HG03039 (cell line): ENCODE results near the gene PPP2R2B.
"Not testable (repeated sequence)": the region's sequence is repeated elsewhere in the genome, so short reads cannot be mapped to it uniquely, and the experiment has no call there.

Experiments
- ATAC-seq: cut with Tn5 transposase; IDR thresholded peaks from one replicate; pipeline ENCODE4 v1.9.1; 2021; ENCODE audit warnings: mild to moderate bottlenecking, moderate library complexity; ENCODE audit not compliant: unreplicated experiment

PPP2R2B gene

DNA sequence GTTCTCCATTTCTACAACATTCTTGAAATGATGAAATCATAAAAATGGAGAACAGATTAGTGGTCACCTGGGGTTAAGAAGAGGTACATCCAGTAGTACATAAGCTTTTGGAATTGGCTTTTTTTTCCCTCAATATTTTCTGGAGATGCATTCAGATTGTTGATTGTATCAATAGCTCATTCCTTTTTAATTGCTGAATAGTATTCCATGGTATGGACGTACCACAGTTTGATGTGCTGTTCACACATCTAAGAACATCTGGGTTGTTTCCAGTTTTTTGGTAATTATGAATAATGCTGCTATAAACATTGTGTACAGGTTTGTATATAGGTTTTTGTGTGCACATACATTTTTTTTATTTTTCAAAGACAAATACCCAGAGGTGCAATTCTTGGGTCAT lies 130.0 kb downstream of the PPP2R2B start:
- no peak for ATAC-seq

DNA sequence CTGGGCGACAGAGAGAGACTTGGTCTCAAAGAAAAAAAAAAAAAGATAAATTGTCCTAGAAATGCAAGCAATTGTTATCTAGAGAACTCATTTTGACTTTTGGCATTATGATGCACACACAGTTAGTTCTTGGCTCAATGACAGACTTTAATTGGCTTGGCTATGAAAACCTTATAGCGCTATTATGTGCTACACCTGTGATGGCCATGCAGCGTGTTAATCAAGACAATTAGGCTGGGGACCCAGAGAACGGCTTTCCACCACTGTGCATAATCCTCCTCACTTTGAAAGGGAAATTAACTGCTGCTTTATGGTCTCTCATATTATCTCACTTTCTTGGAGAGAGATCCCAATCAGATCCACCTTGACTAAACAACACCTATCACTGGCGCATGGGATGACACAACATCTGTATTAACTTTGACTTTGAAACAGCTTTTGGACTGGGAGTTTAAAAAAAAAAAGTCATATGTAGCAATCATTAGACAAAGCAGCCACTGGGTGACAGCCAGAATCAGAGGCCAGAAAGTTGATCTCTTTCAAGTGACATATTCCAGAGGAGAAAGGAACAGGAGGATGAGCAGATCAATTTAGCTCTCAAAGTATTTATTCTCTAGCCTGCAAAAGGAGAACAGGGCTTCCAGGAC lies 132.5 kb downstream of the PPP2R2B start:
- ATAC-seq, result no peak

DNA sequence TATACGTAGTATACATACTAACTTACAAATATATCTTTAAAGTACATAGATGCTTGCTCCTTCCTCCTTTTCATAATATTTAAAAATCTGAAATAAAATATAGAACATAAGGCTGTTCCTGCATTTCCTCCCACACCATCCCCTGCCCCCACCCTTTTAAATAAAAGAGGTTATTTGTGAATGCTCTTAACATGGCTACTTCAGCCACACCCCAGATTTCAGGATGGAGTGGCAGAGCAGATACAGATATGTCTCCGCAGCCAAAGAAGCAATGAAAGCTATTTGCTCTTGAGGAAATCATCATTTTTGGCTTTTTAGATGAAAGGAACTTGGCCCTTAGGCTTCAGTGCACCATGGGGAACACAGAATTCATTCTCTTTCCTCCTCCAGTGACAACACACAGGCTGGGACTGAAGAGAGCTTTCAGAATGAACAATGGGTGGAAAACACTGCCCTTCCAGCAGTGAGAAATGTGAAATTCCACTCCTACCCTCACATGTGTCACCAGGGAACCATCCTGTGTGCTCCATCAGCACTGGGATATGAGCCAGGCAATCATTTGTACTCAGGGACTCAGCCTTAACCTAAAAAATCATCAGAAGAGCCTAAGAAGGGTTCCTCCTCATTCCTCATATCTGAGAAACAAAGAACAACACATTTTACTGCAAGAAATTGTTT lies 134.3 kb downstream of the PPP2R2B start:
- ATAC-seq, result no peak

DNA sequence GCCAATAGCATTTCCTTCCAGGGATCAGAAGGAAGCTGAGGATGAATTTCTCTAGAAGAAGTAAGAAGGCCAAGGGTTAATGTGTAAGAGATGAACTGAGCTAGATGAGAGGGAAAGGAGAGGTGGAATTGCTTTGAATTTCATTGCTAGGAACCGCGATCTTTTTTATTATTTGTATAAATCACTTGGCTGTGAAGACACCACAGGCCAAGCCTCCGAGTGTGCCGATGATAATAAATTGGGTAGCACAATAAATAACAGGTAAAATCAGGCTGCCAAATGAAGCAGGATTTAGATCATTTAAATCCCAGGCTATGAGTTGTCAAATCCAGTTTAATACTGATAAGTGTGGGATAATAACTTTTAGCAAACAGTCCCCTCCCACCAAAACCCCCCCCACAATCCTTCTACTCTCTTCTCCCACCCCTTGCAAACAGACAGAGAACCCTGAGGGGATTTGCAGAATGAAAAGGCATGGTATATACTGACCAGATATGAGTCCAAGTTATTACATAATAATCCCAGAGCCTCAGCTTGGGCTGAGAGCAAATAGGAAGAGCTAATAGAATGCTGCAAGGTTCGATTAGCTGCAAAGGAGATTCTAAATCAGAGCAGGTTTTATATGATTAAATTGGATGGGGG lies 143.5 kb downstream of the PPP2R2B start:
- no peak for ATAC-seq

DNA sequence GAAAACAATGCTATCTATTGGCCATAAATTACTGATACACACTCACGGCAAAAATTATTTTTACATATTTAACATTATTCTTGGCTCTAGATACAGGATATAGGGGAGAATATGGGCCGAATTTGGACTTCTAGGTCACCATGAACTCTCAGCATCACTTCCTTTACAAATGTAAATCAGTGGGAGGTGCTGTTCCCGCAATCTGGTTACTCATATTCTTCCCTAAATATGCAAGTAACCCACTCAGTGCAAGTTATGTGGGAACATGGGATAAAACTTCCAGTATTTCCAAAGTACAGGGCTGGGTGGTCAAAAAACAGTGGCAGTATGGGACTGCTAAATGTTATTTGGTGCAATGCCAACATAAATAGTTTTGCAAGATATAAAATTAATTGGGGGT lies 145.6 kb downstream of the PPP2R2B start:
- ATAC-seq, result no peak

DNA sequence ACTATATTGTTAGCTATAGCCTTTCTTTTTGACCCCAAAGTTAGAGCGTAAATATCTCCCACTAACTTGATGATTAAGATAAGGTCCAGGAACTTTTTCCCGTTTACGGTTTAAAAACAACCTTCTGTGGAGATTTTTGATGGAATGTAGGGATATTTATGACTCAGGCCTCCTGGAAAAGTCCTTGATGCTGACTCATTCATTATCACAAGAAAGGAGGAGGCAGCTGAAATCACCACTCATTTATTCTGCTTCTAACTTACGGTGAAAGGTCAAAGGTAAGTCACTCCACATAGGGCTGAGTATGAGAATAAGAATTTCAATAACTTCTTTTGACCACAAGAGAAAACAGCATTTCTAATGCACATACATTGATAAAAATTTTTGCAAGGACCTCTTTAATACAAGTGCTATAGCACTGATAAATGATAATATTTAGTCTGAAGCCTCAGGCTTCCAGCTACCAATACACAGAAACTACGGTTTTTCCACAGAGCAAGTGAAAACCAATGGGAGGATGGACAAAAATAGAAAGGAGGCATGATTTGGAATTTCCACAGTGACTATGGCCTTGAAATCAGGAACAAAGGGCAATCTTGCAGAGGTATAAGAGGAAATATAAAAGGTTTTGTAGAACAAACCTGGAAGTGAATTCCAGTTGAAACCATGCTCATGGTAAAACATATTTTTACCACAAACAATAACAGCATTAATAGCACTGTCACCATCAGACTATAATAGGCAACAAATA lies 146.5 kb downstream of the PPP2R2B start:
- ATAC-seq, result no peak

DNA sequence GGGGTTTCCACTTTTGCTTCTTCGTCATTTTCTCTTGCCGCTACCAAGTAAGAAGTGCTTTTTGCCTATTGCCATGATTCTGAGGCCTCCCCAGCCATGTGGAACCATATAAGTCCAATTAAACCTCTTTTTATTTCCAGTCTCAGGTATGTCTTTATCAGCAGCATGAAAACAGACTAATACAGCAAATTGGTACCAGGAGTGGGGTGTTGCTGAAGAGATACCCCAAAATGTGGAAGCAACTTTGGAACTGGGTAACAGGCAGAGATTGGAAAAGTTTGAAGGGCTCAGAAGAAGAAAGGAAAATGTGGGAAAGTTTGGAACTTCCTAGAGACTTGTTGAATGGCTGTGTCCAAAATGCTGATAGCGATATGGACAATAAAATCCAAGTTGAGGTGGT lies 149.8 kb downstream of the PPP2R2B start:
- not testable (repeated sequence) for ATAC-seq

DNA sequence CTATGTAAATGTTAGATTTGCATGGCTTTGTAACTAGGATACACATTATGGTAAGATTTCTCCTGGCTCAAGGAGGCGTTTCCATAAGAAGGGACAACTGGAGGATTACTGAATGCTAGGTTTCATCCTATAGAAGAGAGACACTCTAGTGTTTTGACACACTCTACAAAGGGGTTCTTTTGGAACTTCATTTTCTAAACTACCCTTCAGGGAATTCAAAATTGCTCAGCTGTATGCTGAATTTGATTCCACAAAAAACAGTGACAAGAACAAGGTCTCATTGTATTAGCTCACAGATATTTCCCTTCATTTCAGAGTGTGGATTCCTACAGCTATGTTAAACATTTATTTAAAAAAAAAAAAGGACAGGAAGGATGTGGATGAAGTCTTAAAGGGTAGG lies 151.7 kb downstream of the PPP2R2B start:
- no peak for ATAC-seq

DNA sequence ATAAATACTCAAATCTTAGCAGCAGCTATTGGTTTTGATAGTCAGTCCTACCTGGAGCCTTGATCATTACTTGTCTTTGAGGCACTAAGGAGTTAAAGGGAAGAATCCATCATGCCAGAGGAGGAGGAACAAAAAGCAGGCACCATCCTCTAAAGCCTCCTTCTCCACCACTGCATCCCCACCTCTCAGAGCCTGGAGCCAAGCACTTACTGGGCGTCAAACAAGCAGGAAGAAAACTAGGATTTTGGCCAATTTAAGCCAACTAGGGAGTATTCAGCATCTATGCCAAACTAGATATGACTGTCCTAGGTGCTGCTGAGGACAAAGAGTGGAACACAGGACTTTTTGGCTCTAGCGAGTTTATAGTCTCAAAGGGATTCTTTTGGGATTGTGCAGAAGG lies 152.5 kb downstream of the PPP2R2B start:
- no peak for ATAC-seq

DNA sequence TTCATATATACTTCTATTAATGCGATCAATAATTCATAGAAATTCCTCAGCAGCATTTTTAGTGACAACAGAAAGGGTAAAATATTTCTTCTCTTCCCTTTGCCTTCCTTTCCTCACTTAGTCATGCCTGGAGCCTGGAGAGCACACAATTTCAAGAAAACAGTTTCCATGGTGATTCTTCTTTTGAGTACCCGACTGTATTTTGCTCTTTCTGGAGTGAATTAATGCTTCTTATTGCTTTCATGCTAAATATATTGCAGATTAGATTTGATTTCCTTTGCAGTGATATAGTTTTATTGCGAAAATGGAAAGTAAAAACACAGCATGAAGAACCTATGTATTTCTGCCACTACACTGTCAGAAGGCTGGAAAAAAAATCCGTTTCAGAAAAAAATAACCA lies 153.5 kb downstream of the PPP2R2B start:
- no peak for ATAC-seq

DNA sequence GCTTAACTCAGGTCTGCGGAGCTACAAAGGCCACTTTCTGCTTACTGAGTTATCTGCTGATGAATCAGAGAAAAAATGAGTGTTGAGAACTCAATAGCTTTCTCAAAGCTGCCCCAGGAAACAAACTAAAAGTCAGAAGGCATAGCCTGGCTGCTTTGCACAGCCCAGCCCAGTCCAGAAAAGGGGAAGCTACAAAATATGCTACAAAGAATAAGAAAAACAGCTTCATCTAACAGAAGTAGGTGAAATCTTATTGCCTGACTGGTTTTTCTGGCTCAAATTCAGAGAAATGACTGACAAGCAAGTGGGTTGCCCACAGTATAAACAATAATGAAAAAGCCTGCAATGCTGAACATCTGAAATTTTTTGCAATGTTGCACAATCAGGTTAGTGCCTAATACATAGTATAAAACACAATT lies 156.2 kb downstream of the PPP2R2B start:
- ATAC-seq, result no peak

DNA sequence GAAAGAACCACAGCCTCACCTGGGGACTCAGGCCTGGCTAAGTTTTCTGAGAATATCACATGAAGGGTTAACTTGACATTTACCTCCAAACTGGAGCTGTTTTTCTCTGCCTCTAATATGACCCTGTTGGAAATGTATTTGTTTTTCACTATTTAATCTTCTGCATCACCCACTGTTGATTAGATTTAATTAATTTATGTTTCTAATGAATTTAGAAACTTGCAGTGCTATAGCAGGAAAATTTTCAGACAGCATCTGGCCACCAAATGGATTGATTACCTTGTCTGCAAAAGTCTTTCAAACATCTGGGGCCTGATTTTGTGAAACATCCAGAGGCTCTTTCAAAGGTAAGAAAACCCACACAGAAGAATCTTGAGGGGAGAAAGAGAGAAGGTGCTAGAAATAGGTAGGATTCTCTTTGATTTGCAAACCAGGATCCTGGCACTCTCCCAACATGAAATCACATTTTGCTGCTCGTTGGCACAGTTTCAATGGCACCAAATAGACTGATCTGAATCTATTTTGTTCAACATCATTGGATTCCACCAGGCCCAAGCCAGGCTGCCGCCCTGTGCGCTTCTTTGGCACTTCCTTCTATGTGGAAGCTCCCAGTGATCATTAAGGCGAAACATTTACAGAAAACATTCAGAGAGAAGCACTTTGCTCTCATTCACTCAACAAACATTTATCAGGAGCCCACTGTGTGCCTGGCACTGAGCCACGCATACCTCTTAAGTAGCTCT lies 157.3 kb downstream of the PPP2R2B start:
- ATAC-seq, result no peak

DNA sequence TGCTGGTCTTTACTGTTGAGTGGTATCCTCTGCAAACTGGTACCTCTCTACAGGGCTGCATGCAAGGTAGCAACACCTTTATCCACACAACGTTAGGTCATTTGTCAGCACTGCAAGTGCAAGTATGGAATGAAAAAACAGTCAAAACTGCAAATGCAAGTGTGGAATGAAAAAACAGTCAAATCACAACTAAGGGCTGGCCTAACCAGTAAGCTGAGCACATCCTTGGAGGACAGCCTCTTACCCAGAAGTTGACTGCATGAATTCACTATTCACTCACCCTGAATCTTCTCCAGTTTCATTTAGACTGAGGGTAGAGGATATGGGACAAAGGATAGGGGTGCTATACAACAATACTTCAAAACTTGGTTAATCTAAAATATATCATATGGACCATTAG lies 158.4 kb downstream of the PPP2R2B start:
- no peak for ATAC-seq

DNA sequence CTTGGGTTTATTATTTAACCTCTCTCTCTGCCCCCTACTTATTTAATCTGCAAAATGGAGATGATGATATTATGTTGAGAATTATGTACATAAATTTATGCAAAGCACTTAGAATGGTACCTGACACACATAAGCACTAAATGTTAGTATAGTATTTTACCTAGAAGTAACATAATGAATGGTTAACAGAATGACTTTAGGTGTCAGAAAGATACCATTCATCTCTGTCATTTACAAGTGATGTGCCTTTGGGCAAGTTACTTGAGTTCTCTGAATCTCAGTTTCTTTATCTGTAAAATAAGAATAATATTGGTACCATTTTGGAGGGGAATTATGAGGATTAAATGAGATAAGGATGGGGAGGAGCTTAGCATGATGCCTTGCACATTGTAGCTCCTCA lies 159.4 kb downstream of the PPP2R2B start:
- no peak for ATAC-seq

DNA sequence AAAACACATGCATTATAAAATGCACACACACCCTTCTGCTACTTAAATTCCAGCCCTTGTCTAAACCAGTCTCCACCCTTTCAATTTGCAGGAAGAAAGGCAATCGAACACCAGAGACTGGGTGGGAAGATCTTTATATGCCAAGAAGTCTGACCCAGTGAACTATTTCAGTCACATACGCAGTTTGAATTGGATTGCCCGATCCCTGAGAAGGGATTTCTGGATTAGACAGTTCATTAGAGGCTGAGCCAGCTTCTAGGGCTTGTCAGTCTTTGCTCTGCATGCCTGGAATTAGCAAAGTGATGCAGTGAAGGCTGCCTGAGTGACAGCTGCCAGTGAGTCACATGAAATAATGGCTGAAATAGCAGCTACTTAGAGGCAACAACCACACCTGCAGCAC lies 159.9 kb downstream of the PPP2R2B start:
- ATAC-seq, result no peak

DNA sequence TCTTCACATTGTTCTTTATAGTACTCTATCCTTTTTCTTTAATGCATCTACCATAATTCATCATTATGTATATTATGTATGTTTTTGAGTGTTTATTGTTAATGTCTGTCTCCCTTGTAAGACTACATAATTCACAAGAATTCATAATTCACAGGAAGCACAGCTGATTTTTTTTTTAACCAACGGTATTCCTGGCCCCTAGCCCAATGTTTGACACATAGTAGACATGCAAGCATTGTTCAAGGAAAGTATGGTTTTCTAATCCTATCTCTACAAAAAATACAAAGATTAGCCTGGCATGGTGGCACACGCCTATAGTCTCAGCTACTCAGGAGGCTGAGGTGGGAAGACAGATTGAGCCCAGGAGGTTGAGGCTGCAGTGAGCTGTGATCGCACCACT lies 160.6 kb downstream of the PPP2R2B start:
- no peak for ATAC-seq

DNA sequence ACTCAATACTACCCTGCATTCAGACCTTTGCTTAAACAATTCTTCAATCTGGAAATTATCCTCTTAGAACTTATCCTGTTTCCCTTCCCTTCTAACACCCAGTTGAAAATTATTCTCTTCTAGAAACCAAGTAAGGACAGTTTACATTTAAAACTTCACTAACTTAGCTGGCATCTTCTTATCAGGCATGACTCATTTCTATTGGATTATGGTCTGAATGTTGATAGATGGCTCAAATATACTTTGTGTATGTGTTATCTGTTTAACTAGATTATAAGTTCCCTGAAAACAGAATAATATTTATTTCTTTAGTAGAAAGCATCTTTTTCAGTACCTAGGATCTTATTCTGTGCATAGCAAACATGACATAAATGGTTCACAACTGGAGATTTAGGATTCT lies 161.9 kb downstream of the PPP2R2B start:
- no peak for ATAC-seq

DNA sequence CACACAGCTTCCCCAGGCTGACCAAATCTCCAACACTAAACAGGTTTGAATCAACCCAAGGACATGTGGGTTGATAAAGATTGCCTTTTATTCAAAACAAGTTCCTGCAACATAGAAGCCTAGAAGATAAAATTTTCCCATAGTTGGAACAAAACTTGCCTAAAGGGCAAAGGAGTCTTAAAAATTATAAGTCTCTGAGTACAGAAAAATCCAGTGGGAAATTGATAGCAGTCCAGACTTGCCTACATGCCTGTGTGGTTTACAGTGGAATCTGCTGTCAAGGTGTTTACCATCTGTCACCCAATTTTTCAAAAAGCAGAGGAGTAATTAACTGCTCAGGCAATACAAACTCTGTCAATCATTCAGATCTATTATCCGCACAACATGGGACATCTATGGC lies 168.2 kb downstream of the PPP2R2B start:
- no peak for ATAC-seq

DNA sequence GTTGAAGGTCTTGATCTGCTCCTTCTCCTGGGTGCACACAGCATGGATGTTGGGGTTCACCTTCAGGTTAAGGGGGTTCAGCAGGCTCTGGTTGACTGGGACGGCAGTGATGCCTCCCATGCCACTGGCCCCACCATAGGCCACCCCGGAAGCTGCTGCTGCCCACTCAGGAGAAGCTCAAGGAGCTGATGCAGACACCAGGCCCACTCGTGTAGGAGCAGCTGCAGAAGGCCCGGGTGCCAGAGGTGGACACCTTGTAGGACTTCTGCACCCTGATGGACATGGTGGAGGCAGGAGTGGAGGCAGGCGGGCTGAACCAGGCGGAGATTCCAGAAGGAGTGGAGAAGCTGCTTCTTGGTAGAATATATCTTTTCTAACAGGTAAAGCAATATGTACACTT lies 171.2 kb downstream of the PPP2R2B start:
- ATAC-seq, result no peak

DNA sequence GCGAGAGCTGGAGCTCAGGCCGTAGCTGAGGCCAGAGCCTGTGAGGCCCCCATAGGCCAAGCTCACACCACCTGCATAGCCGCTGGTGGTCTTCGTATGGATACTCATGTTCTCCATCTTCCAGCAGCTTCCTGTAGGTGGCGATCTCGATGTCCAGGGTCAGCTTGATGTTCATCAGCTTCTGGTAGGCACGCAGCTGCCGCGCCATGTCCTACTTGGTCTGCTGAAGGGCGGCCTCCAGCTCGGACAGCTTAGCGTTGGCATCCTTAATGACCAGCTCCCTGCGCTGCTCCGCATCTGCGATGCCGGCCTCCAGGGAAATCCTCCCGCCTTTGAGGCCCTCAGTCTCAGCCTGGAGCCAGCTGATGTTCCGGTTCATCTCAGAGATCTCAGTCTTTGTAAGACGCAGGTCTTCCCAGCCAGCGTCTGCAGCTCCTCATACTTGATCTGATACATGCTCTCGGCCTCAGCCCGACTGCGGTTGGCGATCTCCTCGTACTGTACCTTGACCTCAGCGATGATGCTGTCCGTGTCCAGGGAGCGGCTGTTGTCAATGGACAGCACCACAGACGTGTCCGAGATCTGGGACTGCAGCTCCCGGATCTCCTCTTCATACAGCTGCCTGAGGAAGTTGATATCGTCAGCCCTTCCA lies 172.1 kb downstream of the PPP2R2B start:
- no peak for ATAC-seq
